DOHH2 (cell line): ENCODE results near the gene TAF11L13.
"Not testable (repeated sequence)": the region's sequence is repeated elsewhere in the genome, so short reads cannot be mapped to it uniquely, and the experiment has no call there.

Source experiments
- CTCF ChIP-seq: fragments of 200-600 bp; sonication (generic); IDR thresholded peaks from one replicate; pipeline ENCODE4 v1.5.1; 2014; ENCODE audit warnings: antibody characterized with exemption, mild to moderate bottlenecking, low read depth, low read length; ENCODE audit not compliant: poor library complexity, severe bottlenecking
- EZH2phosphoT487 ChIP-seq: fragments of 200-600 bp; sonication (generic); IDR thresholded peaks from 2 replicates; pipeline ENCODE4 v1.6.1; 2017; ENCODE audit warnings: borderline replicate concordance, mild to moderate bottlenecking, antibody characterized with exemption, low read length, moderate library complexity, mixed read lengths

GRCh38 chr5:17590860-17591259 lies 41.0 kb upstream of the TAF11L13 start, which contains the start of gene TAF11L8:
- not testable (repeated sequence) for TF ChIP-seq CTCF, EZH2phosphoT487
